GM18526 (cell line): Measurements from ENCODE around the gene BAIAP2L1.

Source experiments
- POLR2A ChIP-seq: IDR thresholded peaks from 3 replicates; pipeline ENCODE4 v1.6.1; 2011; ENCODE audit not compliant: insufficient read length; ENCODE audit errors: extremely low read depth

The BAIAP2L1 gene

GRCh38 chr7:98307971-98308466 lies 92.9 kb downstream of the BAIAP2L1 start:
- TF ChIP-seq POLR2A, result no peak

DNA sequence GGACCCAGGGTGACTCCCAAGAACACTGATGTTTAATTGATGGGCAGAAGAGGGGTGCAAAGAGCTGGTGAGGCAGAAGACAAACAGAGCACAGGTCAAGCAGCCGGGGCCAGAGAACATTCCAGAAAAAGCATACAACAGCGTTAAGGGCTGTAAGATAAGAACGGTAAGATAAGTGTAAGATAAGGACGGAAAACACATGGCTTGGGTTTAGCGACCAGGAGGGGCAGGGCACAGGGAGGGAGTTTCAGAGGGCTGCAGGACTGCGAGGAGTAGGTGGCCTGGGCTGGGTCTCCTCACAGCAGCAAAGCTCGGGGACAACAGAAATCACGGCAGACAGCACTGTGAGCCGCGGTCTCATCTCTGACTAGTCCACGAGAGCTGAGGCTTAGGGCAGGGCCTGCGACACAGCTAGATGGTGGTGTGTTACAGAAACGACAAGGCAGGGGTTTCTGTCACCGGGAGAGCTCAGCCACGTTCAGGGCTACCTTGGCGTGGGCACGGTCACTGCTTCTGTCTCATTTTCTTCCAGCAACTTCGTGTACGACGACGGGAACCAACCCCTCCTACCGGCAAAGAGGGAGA lies 94.8 kb downstream of the BAIAP2L1 start:
- no peak for TF ChIP-seq POLR2A

- no peak for TF ChIP-seq POLR2A
These were observed 97.0 kb downstream of the BAIAP2L1 start for GRCh38 chr7:98303906-98304305.

GRCh38 chr7:98303176-98303865 lies 97.6 kb downstream of the BAIAP2L1 start:
- TF ChIP-seq POLR2A, result no peak

GRCh38 chr7:98301693-98302470 lies 99.0 kb downstream of the BAIAP2L1 start:
- no peak for TF ChIP-seq POLR2A

DNA sequence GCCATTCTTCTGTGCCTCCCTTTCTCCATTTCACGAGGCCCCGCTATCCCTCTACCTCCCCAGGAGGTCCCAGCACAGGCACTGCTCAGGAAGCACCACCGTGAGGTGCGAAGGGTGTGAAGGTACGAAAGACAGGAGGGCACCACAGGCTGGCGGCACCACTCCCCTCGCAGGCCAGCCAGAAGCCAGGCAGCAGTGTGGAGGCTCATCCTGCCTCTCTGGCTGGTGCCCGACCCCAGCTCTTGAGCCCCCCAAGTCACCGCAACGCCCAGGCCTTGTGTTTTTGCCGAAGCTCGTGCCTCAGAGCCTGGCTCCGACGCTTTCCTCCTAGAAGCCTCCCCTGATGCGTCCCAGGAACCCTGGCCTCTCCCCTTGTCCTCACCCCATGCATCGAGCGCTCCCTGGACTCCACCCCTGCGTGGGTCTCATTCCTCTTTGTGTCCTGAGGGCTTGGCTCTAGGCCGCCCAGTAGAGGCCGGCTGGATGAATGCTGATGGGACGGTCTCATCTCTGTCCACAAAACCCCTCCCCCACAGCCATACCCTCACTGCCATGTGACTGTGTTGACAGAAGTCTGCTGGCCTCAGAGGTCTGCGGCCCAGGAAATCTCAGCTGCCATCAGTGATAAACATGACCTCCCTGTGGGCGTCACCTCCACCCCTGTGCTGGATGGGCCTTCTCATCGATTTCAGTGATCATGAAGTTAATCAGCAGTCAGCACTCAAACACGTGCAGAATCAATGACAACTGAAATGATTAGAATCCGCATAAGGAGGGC lies 100.1 kb downstream of the BAIAP2L1 start:
- TF ChIP-seq POLR2A, result no peak

DNA sequence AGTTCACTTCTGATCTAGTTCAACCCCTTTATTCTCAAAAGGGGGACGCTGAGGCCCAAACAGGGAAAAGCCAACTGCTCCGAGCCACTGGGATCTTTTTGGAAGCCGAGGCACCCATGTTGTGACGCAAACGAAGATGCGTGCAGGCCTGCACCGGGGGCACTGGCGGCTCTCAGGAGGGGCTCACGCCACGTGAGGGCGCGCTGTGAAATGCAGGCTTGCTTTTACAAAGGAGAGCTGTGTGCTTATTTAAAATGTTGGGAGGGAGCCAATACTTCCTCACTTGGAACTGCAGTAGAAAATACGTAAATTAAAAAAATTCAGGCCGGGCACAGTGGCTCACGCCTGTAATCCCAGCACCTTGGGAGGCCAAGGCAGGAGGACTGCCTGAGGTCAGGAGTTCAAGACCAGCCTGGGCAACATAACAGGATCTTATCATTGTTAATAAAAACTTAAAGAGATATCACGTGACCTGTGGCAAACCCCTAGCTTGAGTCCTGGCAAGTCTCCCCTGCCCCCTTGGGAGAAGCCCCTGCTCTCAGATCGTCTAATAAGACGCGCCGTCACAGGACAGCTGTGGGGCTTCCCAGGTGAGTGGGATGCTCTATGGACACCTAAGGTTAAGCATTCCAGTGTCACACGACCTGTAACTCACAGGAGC lies 103.1 kb downstream of the BAIAP2L1 start:
- no peak for TF ChIP-seq POLR2A

DNA sequence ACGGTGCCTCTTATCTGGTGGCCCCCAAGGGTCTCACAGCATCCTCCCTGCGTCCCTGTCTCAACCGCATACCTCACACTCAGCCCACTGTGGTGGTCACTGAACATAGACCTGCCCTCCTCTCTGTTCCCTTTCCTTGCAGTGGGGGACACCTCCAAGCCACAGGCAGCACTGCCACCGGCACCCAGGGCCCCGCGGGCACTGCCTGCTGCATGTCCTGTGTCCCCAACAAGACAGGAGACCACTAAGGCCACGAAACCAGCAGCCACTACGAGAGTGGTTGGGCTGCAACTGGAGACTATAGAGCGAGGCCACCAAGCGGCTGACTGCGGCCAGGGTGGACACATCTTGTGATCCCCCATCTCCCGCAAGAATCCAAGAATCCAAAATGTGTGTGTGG lies 104.1 kb downstream of the BAIAP2L1 start:
- no peak for TF ChIP-seq POLR2A

GRCh38 chr7:98295467-98296192 lies 105.3 kb downstream of the BAIAP2L1 start:
- TF ChIP-seq POLR2A, result no peak

DNA sequence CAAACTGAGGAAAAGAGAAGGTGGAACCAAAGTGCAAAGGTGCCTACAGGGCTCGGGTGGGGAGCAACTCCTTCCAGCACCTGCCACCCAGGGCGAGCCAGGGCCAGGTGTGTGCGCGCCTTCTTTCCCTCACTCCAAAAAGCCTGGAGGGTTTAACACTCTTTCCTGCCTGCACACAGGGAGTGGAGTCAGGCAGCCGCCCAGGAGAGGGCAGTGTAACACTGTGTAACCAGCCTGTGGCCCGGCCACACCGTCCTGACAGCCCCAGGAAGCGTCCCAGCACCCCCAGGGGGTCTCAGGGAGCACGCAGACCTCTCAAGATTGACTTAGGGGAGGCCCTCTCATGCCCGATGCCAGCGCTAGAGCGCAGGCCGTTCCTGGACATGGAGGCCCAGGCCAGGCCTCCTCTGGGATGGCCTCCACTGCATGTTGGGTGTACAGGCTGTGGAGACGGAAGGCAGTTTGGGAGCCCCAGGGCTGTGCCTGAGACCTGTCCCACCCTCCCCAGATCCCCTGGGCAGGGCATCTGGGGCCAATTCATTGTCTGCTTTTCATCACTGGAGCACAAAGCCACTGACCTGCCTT lies 106.0 kb downstream of the BAIAP2L1 start:
- no peak for TF ChIP-seq POLR2A

GRCh38 chr7:98294326-98294725 lies 106.6 kb downstream of the BAIAP2L1 start:
- TF ChIP-seq POLR2A, result no peak

DNA sequence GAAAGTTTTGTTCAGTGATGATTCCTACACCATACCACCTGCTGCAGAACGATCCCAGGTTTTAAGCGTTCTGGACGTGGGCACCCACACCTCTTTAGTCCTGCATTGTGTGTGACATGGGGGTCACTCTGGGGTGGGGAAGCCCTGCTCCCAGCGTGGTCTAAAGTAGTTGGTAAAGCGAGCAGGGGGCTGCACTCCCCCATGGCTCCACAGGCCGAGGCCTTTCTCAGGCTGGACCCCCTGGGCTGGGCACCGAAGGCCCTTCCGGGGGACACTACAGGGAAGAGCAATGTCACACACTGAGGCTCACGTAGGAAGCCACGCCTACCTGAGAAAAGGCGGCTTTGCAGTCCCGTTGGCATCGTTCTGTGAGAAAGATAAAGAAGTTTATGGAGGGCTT lies 107.1 kb downstream of the BAIAP2L1 start:
- TF ChIP-seq POLR2A, result no peak

DNA sequence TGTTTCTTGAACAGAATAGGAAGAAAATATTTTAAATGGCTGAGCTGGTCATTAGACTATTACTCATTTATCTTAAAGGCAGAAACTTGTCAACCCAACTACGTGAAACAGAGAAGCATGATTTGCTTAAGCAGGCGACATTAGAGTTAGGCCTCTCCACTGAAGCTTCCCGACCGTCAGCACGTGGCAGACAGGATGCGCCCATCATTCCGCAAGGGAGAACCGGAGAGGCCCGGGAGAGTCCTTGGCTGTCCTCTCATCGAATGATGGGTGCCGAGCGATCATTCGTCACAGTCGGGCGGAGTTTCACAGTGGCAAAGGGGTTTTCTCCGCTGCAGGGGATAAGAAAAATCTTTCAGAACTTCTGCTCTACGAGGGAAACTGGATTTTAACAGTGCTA lies 107.6 kb downstream of the BAIAP2L1 start:
- TF ChIP-seq POLR2A, result no peak

GRCh38 chr7:98291717-98292116 lies 109.2 kb downstream of the BAIAP2L1 start:
- TF ChIP-seq POLR2A, result no peak
